IPS-18a (cell line): ENCODE measurements around the gene DKK1.

ENCODE experiments used
- H3K27ac ChIP-seq: one replicate; pipeline ENCODE4 v1.5.1; 2013; ENCODE audit warnings: low read length
- H3K27me3 ChIP-seq: one replicate; pipeline ENCODE4 v1.6.1; 2013; ENCODE audit warnings: mild to moderate bottlenecking, low read length; ENCODE audit not compliant: control insufficient read depth, insufficient read depth
- H3K36me3 ChIP-seq: one replicate; pipeline ENCODE4 v1.6.1; 2013; ENCODE audit warnings: low read depth, low read length; ENCODE audit not compliant: control insufficient read depth
- H3K4me1 ChIP-seq: one replicate; pipeline ENCODE4 v1.6.1; 2013; ENCODE audit warnings: low read depth, low read length; ENCODE audit not compliant: control insufficient read depth
- H3K4me3 ChIP-seq: one replicate; pipeline ENCODE4 v1.5.1; 2013; ENCODE audit warnings: low read length
- H3K9ac ChIP-seq: one replicate; pipeline ENCODE4 v1.6.1; 2013; ENCODE audit warnings: mild to moderate bottlenecking, low read length, moderate library complexity
- H3K9me3 ChIP-seq: one replicate; pipeline ENCODE4 v1.6.1; 2013; ENCODE audit warnings: low read depth, low read length; ENCODE audit not compliant: control insufficient read depth

The DKK1 gene

DNA sequence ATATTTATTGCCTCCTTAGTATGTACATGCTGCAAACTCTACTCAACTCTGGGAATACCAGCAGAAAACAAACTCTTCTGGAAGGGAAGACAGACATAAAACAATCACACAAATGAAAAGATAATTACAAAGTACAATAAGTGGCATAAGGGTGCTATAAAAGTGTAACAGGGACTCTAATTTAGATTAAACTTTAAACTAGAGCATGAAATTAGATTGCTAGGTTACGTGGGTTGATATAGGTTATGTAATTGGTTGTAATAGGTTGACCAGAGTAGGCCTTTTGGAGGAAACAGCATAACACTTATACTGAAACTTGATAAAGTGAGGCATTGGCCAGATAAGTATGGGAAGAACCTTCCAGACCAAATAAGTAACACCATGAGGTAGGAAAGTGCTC lies 26.2 kb upstream of the DKK1 start:
- no peaks in the 10 kb centered on the region for H3K4me1 ChIP-seq

DNA sequence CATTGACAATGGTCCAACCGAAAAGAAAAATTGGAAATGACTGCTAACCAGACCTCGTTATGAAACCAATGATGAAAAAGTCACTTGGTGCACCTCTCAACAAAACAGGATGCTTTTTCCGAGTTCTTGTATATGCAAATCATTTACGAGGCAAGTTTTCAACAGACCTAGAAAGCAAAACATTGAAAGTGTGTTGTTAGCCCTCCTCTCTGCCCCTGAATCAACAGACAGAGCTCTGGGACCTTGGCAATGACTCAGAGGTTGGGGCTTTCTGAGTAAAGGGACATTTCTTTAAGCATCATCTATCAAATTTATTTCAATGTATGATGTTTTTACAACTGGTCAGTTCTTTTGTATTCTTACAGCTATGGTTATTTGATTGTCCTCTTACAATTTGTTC lies 16.3 kb upstream of the DKK1 start:
- Histone ChIP-seq H3K4me1 (peaks cover 3% of the 10 kb centered on the region), H3K9ac (no peak overlapping the region), H3K27me3 (no peaks in the 10 kb centered on the region), H3K27ac (no peak overlapping the region), H3K4me3 (no peak overlapping the region), H3K36me3 (no peaks in the 10 kb centered on the region), H3K9me3 (no peaks in the 10 kb centered on the region)

More for the DNA sequence above, 26.2 kb upstream of the DKK1 start:
- Histone ChIP-seq H3K27me3 (no peaks in the 10 kb centered on the region), H3K9me3 (no peaks in the 10 kb centered on the region), H3K36me3 (no peaks in the 10 kb centered on the region), H3K9ac (no peak overlapping the region), H3K4me3 (no peak overlapping the region), H3K27ac (no peak overlapping the region)

DNA sequence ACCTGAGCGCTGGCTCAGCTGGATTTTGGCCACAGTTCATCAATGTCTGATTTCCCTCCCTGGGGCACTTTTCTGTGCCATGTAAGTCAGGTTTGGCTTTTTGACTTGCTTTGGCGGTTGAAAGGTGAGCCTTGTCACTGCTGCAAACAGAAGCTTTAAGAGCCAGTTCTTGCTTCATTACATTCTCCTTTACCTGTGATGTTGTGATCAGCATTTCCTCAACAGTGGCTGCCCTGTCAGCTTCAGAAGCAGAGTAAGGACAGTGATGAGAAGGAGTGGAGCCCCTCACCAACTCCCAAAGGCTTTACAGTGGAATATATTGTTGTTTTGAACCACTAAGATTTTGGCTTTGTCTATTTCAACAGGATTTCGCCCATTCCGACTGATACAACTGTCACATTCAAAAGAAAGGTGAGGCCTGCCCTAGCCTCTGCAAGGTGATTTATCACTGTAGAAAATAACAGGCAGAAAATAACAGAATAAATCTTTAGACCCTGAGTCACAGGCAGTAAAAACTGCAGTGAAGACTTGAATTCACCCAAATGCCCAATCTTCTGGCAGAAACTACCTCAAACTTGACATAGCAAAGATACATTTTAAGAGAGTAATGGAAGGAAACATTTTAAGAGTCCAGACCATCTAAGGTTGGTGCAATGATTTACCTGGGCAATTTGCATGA lies 13.3 kb upstream of the DKK1 start:
- Histone ChIP-seq H3K27ac (no peak overlapping the region), H3K4me3 (no peak overlapping the region), H3K36me3 (no peaks in the 10 kb centered on the region), H3K27me3 (no peaks in the 10 kb centered on the region), H3K9me3 (no peaks in the 10 kb centered on the region), H3K4me1 (peaks cover 3% of the 10 kb centered on the region), H3K9ac (no peak overlapping the region)

DNA sequence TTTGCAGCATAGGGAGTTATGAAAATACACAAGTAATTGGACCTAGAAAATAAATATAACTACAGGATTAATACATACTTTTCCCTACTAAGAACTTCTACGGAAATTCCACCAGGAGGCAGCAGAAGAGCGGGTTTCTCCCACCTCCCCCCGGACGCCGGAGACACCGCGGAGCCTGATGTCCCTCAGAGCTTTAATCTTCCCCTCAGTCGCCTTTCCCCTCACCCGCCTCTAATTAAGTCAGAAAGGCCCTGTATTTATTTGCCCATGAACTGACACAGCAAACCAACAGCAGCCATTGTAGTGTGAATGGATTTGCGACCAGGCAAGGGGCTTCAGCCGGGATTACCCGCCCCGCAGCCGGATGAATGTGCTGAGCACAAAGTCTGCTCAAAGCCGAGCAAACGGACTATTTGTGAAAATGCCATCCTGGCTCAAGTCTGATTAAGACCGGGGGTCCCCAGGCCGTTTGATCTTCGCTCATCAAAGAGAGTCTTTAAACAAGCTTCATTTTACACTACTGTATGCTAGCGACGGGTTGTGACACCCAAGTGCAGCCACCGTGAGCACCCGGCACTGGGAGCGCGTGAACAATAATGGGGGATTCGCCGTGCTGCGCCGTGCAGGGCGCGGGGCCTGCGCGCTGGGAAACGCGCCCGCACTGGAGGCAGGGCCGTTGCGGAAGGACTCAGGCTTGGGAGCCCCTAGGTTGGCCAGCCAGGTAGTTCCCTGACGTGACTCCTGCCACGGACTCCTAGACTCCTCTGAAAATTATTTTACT lies 5.6 kb upstream of the DKK1 start:
- Histone ChIP-seq H3K27me3 (peaks cover 54% of the 10 kb centered on the region), H3K9ac (peak overlapping the region; percentile 48), H3K36me3 (no peaks in the 10 kb centered on the region), H3K27ac (no peak overlapping the region), H3K4me1 (peaks cover 5% of the 10 kb centered on the region), H3K4me3 (peak overlapping the region; percentile 71), H3K9me3 (no peaks in the 10 kb centered on the region)

DNA sequence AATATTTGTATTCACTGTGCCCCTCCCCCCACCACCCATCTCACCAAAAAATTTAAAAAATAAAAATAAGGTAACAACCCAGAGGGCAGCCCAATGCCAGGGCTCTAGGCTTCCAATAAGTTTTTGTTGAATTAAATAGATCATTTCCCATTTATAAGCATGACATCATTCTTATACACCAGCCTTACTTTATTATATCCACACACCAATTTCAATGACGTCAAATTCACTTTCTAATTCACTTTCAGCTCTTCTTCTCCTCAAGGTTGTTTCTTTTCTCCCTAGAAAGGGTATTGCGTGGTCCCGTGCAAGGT lies 1.2 kb upstream of the DKK1 start:
- Histone ChIP-seq H3K9ac (no peak overlapping the region), H3K4me3 (peak overlapping the region; percentile 65), H3K27me3 (peaks cover 94% of the 10 kb centered on the region), H3K36me3 (no peaks in the 10 kb centered on the region), H3K27ac (no peak overlapping the region), H3K9me3 (no peaks in the 10 kb centered on the region), H3K4me1 (peaks cover 5% of the 10 kb centered on the region)

DNA sequence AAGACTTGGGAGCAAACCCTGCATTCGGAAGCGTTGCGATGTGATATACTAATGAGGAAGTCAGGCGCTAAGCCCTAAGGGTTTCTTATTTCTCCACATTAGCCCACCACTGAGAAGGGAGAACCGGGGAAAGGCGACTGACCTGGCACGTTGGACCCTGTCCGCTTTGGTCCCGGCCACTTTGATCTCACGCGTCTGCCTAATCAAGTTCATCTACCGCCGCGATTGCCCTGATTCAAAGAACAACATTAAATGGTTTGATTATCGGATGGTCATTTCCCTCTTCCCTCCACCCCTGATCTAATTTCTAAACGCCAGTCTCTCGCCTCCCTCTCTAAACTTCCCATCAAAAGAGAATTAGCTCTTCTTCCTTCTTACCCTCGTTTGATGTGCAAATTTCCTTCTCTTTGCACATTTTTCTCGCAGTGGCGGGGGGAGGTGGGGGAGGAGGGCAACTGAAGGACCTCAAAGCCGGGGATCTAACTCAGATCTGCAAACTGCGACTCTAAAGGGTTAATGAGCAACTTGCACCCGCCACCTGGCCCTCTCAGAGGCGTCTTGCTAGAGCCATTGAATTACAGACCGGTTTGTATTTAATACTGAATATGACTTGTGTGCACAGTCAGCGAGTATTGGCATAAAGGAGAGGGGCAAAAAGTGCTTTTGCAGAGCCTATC lies 687 bp upstream of the DKK1 start:
- no peaks in the 10 kb centered on the region for H3K36me3 ChIP-seq
- H3K27me3 ChIP-seq: peaks cover 91% of the 10 kb centered on the region
- H3K9ac ChIP-seq: no peak overlapping the region
- H3K4me1 ChIP-seq: peaks cover 8% of the 10 kb centered on the region
- no peak overlapping the region for H3K27ac ChIP-seq
- H3K9me3 ChIP-seq: no peaks in the 10 kb centered on the region
- H3K4me3 ChIP-seq: peak overlapping the region; percentile 65

DNA sequence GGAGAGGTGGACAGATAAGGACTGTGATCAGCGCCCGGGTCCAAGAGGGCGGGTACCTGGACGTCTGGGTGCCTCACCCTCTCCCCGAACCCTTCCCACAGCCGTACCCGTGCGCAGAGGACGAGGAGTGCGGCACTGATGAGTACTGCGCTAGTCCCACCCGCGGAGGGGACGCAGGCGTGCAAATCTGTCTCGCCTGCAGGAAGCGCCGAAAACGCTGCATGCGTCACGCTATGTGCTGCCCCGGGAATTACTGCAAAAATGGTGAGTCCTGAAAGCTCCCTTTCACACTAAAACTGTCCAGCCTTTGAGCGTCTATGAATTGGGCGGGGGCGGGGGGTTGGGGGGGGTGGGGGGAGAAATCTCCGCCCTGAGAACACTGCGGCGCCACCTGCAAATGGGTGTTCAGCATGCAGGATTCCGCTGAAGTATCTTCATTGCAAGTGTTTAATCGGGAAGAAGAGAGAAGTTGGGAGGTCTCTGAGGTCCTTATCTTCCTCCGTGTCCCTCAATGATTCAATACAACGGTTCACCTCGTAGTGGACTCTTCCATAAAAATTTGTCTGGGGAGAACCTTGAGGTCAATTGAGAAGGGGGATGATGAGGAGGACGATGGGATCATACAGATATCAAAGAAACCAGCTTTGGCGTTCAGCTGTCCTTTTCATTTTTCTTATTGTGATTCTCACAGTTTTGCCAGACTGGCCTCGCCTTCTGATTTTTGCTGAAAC lies 906 bp downstream of the DKK1 start:
- peak overlapping the region; percentile 65 for H3K4me3 ChIP-seq
- peaks cover 75% of the 10 kb centered on the region for H3K27me3 ChIP-seq
- peaks cover 8% of the 10 kb centered on the region for H3K4me1 ChIP-seq
- no peaks in the 10 kb centered on the region for H3K36me3 ChIP-seq
- H3K27ac ChIP-seq: no peak overlapping the region
- H3K9me3 ChIP-seq: no peaks in the 10 kb centered on the region
- H3K9ac ChIP-seq: no peak overlapping the region

DNA sequence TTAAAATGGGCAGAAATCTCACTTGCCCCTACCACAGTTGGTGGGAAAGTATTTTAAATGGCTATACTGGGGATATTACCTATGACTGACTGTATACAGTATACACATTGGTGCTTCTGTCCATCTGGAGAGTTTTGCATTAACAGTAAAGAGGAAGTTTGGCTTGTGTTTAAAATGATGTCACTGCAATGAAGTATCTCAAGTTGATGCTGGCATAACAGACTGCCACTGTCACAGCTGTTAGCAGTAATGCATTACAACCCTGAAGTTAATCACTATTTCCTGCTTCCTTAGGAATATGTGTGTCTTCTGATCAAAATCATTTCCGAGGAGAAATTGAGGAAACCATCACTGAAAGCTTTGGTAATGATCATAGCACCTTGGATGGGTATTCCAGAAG lies 1.9 kb downstream of the DKK1 start:
- H3K9ac ChIP-seq: no peak overlapping the region

DNA sequence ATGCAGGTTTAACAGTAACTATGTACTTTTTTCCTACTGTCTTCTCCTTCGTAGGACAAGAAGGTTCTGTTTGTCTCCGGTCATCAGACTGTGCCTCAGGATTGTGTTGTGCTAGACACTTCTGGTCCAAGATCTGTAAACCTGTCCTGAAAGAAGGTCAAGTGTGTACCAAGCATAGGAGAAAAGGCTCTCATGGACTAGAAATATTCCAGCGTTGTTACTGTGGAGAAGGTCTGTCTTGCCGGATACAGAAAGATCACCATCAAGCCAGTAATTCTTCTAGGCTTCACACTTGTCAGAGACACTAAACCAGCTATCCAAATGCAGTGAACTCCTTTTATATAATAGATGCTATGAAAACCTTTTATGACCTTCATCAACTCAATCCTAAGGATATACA lies 2.4 kb downstream of the DKK1 start:
- H3K9me3 ChIP-seq: no peaks in the 10 kb centered on the region
- H3K27ac ChIP-seq: no peak overlapping the region
- H3K36me3 ChIP-seq: no peaks in the 10 kb centered on the region
- no peak overlapping the region for H3K9ac ChIP-seq
- H3K4me1 ChIP-seq: peaks cover 8% of the 10 kb centered on the region
- peaks cover 60% of the 10 kb centered on the region for H3K27me3 ChIP-seq
- H3K4me3 ChIP-seq: no peak overlapping the region

More for the DNA sequence above, 1.9 kb downstream of the DKK1 start:
- Histone ChIP-seq H3K27ac (no peak overlapping the region), H3K9me3 (no peaks in the 10 kb centered on the region), H3K36me3 (no peaks in the 10 kb centered on the region), H3K27me3 (peaks cover 65% of the 10 kb centered on the region), H3K4me1 (peaks cover 8% of the 10 kb centered on the region), H3K4me3 (no peak overlapping the region)

DNA sequence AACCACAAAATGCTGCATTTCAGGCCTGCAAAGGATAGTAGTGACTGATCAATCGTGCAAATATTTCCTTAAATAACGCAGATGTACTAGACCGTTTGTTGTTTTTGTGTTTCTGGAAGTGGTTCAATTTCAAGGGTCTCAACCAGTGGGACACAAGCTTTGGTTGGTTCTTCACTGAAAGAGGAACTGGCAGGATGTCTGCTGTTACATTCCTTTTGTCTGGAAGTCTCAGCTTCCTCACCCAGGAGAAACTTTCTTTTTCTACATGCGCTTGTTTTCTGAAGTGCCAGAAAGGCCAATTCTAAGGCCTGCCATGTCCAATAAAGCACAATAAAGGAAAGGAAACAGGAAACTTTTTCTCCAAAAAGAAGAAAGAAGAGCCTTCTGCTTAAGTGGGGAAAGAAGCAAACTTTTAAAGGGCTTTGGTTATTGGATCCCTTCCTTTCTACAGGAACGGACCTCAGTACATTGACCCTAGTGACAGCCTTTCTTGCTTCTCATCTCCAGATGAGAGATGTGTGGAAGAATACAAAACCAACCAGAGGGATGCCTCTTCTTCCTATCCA lies 4.1 kb downstream of the DKK1 start:
- Histone ChIP-seq H3K4me3 (no peak overlapping the region), H3K27ac (no peak overlapping the region), H3K9ac (no peak overlapping the region), H3K9me3 (no peaks in the 10 kb centered on the region), H3K36me3 (no peaks in the 10 kb centered on the region), H3K27me3 (peaks cover 43% of the 10 kb centered on the region), H3K4me1 (peaks cover 5% of the 10 kb centered on the region)

DNA sequence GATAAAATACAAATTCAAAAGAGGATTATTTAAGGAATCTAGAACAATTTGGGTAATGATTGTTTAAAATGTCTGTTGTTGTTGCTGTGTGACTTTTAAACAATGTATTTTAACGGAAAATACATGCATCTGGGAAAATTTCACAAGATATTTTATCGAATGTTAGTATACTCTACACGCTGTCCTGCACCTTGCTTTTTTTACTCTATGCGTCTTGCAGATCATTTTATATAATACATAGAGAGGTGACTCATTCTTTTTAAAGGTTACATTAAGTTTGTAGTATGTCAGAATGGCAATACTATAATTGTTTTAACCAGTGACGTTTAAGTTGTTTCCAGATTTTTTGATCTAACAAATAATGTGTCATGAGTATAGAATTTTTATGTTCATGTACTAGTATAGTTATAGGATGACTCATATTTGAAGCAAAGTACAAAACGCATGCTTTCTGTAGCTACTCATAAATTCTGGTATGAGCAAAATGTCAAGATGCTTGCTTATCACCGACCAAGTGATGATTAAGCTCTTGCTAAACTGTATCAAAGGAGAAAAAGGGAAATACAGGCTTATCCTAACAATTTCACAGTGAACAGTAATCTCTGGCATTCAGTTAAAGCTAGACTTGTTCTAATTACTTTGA lies 4.9 kb downstream of the DKK1 start:
- Histone ChIP-seq H3K9me3 (no peaks in the 10 kb centered on the region), H3K9ac (no peak overlapping the region), H3K36me3 (no peaks in the 10 kb centered on the region), H3K4me3 (no peak overlapping the region), H3K4me1 (peaks cover 3% of the 10 kb centered on the region), H3K27ac (no peak overlapping the region), H3K27me3 (peaks cover 35% of the 10 kb centered on the region)
